ENCODE results near the gene TRMU. TPM values are rescaled to one million over a fixed set of nuclear protein-coding genes. Genes with fewer than 3 reads are reported as not detected.

Gene TRMU
- total RNA-seq, 2 donors from 2014 or later = 79.7 to 84.5 TPM

DNA sequence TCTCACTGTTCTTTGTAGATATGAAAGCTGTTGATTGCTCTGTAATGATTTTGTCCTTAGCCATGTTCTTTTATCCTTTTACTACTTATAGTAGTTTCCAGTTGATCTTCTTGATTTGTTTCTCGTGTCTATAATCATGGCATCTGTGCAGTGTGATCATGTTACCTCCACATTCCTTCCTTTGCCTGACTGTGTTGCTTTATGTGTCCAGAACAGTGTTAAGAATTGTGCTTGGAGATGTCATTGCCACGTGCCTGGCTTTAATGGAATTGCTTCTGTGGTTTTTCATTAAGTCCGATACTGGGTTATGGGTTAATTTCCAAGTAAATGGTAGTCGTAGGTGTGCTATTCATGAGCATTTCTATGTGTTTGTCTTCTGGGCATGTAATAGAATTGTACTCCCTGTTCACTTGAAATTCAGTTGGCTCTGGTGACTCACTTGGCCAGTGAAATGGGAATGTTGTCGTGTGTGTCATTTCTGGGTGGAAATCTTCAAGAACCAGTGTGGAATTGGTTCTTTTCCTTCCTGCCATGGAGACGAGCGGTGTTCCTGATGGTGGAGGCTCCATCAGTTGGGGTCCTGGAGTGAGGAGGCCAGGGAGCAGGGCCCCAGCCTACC is 32.1 kb upstream of the TRMU start:
- TF ChIP-seq, protein P1, sequence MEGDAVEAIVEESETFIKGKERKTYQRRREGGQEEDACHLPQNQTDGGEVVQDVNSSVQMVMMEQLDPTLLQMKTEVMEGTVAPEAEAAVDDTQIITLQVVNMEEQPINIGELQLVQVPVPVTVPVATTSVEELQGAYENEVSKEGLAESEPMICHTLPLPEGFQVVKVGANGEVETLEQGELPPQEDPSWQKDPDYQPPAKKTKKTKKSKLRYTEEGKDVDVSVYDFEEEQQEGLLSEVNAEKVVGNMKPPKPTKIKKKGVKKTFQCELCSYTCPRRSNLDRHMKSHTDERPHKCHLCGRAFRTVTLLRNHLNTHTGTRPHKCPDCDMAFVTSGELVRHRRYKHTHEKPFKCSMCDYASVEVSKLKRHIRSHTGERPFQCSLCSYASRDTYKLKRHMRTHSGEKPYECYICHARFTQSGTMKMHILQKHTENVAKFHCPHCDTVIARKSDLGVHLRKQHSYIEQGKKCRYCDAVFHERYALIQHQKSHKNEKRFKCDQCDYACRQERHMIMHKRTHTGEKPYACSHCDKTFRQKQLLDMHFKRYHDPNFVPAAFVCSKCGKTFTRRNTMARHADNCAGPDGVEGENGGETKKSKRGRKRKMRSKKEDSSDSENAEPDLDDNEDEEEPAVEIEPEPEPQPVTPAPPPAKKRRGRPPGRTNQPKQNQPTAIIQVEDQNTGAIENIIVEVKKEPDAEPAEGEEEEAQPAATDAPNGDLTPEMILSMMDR (conservative IDR thresholded peaks at IDR 0.05) = no peak
- DNase-seq = no peak
- no peak overlapping the region for H3K27ac Mint-ChIP-seq
- no peaks in the 10 kb centered on the region for H3K27me3 ChIP-seq (ENCODE audit: control insufficient read depth, insufficient read depth, low read length, poor library complexity, severe bottlenecking)
- H3K9me3 ChIP-seq (ENCODE audit: control insufficient read depth, low read length) = no peaks in the 10 kb centered on the region
- H3K27ac ChIP-seq (ENCODE audit: low read depth, low read length) = no peak overlapping the region
- peaks cover 52% of the 10 kb centered on the region for H3K36me3 Mint-ChIP-seq (ENCODE audit: low read depth)
- H3K9ac ChIP-seq (ENCODE audit: extremely low read depth, low read length, poor library complexity, severe bottlenecking) = no peak overlapping the region
- peaks cover 4% of the 10 kb centered on the region for H3K4me1 Mint-ChIP-seq
- no peak overlapping the region for H3K4me3 ChIP-seq (ENCODE audit: low read length)
- WGBS, 2 experiments (ENCODE audit: insufficient coverage in 1 of 2, insufficient read length in 1 of 2) = 97% methylated on average over 5 to 6 of the region's 7 CpGs
- H3K4me1 ChIP-seq (ENCODE audit: control insufficient read depth, insufficient read depth, low read length) = no peaks in the 10 kb centered on the region
- no peaks in the 10 kb centered on the region for H3K9me3 Mint-ChIP-seq
- no peaks in the 10 kb centered on the region for H3K27me3 Mint-ChIP-seq (ENCODE audit: insufficient read depth)
- H3K4me3 Mint-ChIP-seq = no peak overlapping the region
- H3K36me3 ChIP-seq (ENCODE audit: control insufficient read depth, insufficient read depth, low read length) = peaks cover 65% of the 10 kb centered on the region

DNA sequence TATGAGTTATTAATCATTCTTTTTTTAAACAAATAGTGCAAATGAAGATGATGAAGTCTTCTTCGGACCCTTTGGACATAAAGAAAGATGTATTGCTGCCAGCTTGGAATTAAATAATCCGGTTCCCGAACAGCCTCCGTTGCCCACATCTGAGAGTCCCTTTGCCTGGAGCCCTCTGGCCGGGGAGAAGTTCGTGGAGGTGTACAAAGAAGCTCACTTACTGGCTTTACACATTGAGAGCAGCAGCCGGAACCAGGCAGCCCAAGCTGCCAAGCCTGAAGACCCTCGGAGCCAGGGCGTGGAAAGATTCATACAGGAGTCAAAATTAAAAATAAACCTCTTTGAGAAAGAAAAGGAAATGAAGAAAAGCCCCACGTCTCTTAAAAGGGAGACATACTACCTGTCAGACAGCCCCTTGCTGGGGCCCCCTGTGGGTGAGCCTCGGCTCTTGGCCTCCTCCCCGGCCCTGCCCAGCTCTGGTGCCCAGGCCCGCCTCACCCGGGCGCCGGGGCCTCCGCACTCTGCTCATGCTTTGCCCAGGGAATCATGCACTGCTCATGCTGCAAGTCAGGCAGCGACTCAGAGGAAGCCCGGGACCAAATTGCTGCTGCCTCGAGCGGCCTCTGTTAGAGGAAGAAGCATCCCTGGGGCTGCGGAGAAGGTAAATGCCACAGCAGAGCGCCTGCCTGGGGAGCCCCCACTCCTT is 27.1 kb upstream of the TRMU start:
- H3K4me3 ChIP-seq (ENCODE audit: low read length) = no peak overlapping the region
- no peak overlapping the region for H3K27ac Mint-ChIP-seq
- TF ChIP-seq, protein P1 (conservative IDR thresholded peaks at IDR 0.05) = no peak
- H3K4me1 ChIP-seq (ENCODE audit: control insufficient read depth, insufficient read depth, low read length) = no peaks in the 10 kb centered on the region
- H3K27me3 Mint-ChIP-seq (ENCODE audit: insufficient read depth) = no peaks in the 10 kb centered on the region
- no peaks in the 10 kb centered on the region for H3K4me1 Mint-ChIP-seq
- H3K9ac ChIP-seq (ENCODE audit: extremely low read depth, low read length, poor library complexity, severe bottlenecking) = no peak overlapping the region
- H3K36me3 Mint-ChIP-seq (ENCODE audit: low read depth) = peaks cover 45% of the 10 kb centered on the region
- H3K27me3 ChIP-seq (ENCODE audit: control insufficient read depth, insufficient read depth, low read length, poor library complexity, severe bottlenecking) = no peaks in the 10 kb centered on the region
- no peak for DNase-seq
- WGBS, 2 experiments (ENCODE audit: insufficient coverage in 1 of 2, insufficient read length in 1 of 2) = 93 to 99% methylated on average over 14 to 23 of the region's 23 CpGs
- H3K4me3 Mint-ChIP-seq = no peak overlapping the region
- H3K36me3 ChIP-seq (ENCODE audit: control insufficient read depth, insufficient read depth, low read length) = peaks cover 66% of the 10 kb centered on the region
- H3K9me3 ChIP-seq (ENCODE audit: control insufficient read depth, low read length) = no peaks in the 10 kb centered on the region
- no peak overlapping the region for H3K27ac ChIP-seq (ENCODE audit: low read depth, low read length)
- H3K9me3 Mint-ChIP-seq = no peaks in the 10 kb centered on the region

DNA sequence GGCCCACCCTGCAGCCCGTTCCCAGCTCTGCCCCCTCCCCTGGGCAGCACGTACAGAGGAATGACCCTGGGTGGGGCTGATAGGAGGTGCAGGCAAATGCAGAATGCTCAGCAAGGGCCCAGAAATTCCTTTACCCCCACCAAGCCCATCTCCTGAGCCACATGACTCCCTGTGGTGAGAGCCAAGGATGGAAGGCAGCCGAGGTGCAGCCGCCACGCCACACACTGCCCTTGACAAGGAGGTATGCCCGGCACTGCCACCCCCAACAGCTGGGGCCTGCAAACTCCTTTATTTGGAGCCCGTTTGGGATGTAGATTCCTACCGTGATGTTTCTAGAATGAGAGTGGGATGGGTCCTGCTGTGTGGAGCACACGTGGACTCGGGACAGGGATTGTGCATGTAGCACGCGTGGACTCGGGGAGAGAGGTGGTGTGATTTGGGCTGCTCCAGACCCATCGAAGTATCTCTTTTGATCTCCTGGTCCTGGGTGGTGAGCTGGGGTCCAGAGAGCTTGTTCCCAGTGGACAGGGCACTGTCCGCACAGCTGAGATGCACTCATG is 25.9 kb upstream of the TRMU start:
- Histone ChIP-seq H3K27me3 (ENCODE audit: control insufficient read depth, insufficient read depth, low read length, poor library complexity, severe bottlenecking) (no peaks in the 10 kb centered on the region), H3K4me3 (ENCODE audit: low read length) (no peak overlapping the region), H3K9ac (ENCODE audit: extremely low read depth, low read length, poor library complexity, severe bottlenecking) (no peak overlapping the region), H3K36me3 (ENCODE audit: control insufficient read depth, insufficient read depth, low read length) (peaks cover 62% of the 10 kb centered on the region), H3K27ac (ENCODE audit: low read depth, low read length) (no peak overlapping the region), H3K9me3 (ENCODE audit: control insufficient read depth, low read length) (no peaks in the 10 kb centered on the region), H3K4me1 (ENCODE audit: control insufficient read depth, insufficient read depth, low read length) (no peaks in the 10 kb centered on the region)
- H3K4me1 Mint-ChIP-seq = no peaks in the 10 kb centered on the region
- WGBS, 2 experiments (ENCODE audit: insufficient coverage in 1 of 2, insufficient read length in 1 of 2) = 94 to 97% methylated on average over 9 to 15 of the region's 15 CpGs
- H3K9me3 Mint-ChIP-seq = no peaks in the 10 kb centered on the region
- no peaks in the 10 kb centered on the region for H3K27me3 Mint-ChIP-seq (ENCODE audit: insufficient read depth)
- DNase-seq = no peak
- H3K27ac Mint-ChIP-seq = no peak overlapping the region
- H3K36me3 Mint-ChIP-seq (ENCODE audit: low read depth) = peaks cover 43% of the 10 kb centered on the region
- H3K4me3 Mint-ChIP-seq = no peak overlapping the region
- TF ChIP-seq, protein P1 (conservative IDR thresholded peaks at IDR 0.05) = no peak
